ENCODE data around the gene ANKRD44.
"Not testable (repeated sequence)": the region's sequence is repeated elsewhere in the genome, so short reads cannot be mapped to it uniquely, and the experiment has no call there.

The ANKRD44 gene

DNA sequence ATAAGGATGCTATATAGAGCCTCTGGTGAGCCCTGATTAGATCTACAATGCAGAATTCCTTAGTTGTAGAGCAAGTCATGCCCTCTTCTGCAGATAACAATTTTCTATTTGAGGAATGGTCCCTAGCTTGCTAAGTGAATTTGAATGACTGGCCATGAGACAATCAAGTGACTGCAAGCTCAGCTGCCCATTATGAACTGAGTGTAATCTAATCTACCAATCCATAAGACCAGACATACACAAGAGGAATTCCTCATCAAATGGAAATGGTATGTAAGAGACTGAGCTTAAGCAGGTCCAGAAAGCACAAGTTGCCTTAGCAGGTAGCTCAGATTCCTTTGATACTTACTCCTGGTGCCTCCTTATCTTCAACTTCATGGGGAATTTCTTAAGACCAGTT lies 4.8 kb upstream of the ANKRD44 start:
- DNase-seq = no peak

- no peak for DNase-seq
Measured at GRCh38 chr2:197312186-197312585, 1.6 kb upstream of the ANKRD44 start.

- no peak for DNase-seq
Measured at GRCh38 chr2:197311421-197312033, 947 bp upstream of the ANKRD44 start.

DNA sequence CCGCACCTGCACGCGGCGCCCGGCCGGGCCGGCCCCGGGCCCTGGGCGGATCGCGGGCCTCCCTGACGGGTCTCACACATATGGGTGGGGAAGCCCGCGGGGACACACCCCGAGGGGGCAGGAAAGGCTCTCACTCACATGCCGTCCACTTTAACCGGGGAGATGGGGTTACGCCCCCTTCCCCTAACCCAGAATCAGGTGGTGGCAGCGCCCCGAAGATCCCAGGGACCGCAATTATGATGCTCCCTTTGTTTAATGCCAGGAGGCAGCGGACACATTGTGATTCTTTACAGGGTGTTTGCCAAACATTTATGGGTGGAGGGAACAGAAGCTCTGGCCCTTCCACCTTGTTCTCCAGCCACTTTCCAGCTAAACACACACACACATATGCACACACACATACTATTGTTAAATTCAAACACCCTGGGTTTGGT lies 424 bp upstream of the ANKRD44 start:
- DNase-seq = no peak

DNA sequence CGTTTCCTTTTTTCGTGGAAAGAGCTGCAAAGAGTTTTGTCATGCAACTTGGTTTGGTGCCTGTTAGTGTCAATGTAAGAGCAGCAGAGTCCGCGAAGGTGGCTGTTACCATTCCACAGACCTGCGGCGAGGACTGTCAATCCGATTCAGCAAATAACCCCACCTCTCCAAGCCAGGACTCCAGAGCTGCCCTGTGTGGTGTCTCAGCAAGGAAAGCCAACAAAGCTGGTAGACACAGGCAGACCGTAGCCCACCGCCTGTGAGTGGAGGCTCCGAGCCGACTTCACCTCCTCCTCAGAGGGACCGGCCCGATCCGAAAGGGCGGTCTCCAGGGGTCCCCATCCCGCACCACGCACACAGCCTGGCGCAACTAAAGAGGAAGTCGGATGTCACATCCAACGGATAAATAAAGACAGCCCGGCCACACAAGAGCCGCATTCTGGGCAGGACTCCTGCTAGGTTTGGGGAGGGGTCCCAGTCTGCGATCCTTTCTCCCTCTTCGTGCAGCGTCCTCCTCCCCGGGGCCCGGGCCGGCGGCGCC lies 819 bp downstream of the ANKRD44 start:
- DNase-seq = no peak

DNA sequence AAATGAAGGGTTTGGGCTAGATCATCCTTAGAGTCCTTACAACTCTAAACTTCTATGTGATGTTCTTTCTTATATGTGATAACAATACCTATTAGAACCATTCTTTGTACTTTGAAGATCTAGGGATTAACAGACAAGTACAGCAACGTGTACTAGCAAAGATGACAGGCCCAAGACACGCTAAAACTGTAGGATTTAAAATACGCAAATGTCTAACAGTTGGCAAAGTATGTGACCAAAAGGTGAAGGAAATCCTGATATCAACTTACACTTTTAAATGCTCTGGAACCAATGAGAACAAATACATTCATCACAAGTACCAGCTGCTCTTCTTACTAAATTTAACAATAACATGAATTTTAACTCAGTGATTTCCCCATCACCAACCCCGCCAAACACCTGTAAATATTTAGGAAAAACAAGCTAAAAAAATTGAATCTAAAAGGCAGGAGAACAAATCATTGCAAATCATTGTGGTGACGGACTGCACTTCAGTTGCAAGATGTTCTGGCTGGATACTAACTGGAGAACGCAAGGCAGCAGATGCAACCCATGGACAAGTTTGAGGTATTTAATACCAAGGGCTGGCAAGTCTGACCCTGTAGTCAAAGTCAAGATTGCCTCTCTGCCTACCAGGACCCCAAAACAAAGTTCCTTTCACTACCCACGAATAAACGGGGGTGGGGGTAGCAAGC lies 1.4 kb downstream of the ANKRD44 start:
- DNase-seq = no peak

GRCh38 chr2:197308585-197308984 lies 2.0 kb downstream of the ANKRD44 start:
- no peak for DNase-seq

GRCh38 chr2:197307933-197308521 lies 2.6 kb downstream of the ANKRD44 start:
- no peak for DNase-seq

DNA sequence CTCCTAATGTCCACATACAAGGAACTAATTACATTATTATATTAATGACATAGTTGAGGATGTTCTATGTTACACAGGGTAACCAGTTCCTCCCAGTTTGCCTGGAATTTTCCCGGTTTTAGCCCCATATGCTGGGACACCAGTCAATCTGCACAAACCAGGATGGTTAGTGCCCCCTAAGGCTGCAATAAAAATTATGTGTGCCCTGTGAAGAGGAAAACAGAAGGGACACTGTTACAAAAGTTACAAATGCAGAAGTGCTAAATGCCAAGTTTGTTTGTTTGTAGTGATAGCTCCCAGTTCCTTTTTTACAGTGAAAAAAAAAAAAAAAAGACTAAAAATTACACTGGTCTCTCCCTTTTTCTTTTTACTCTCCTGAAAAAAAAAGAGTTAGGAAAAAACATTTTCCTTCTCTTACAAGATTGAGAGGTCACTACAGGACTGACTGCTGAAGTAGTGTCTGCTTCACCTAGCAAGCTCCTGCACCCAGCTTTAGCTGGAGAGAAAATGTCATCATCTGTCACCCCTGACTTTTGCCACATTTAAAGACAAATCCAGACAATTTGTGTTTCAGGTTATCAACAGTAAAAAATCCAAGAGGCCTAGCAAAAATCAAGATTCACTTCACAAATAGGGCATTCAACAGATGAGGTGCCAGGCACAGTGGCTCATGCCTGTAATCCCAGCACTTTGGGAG lies 3.2 kb downstream of the ANKRD44 start:
- DNase-seq = no peak

DNA sequence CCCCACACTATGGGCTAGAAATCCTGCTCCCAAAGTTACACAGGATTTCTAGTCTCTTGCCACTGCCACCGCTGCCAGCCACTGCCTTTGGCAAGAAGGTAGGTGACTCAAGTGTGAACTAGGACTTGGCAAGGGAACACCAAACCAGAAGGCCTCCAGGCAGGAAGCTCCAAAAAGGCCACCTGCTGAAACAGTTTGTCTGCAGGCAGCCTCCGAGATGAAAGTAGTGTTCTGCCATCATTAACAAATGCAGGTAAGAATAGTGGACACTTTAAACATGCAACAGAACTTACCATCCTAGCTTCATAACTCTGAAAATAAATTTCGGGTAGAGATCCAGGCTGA lies 3.9 kb downstream of the ANKRD44 start:
- DNase-seq = no peak

DNA sequence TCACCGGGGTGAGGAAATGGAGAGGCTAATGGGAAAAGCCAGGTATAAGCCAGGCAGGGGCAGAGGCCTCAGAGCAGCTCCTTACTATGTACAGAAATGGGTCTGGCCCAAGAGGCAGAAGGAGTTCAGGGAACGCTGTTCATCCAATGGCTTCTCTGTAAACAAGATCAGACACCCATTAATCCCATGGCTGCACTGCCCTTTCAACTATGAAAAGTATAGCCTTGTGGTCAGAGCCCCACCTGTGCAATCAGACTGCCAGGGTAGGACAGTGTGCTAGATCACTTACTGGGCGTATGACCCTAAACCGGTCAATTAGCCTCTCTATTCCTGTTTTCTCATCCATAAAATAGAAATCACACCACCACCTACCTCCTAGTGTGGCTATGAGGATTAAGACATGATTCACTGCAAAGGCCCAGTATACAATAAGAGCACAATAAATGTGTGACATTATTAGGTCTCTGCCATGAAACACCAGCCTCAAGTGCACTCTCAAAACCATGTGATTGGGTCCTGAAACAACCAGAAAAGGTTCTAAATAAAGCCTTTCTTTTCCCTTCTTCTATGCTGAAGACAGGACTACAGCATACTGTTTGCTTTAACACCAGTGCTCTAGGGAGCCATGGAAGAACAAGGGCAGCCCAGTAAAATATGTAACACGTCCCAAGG lies 4.4 kb downstream of the ANKRD44 start:
- no peak for DNase-seq

DNA sequence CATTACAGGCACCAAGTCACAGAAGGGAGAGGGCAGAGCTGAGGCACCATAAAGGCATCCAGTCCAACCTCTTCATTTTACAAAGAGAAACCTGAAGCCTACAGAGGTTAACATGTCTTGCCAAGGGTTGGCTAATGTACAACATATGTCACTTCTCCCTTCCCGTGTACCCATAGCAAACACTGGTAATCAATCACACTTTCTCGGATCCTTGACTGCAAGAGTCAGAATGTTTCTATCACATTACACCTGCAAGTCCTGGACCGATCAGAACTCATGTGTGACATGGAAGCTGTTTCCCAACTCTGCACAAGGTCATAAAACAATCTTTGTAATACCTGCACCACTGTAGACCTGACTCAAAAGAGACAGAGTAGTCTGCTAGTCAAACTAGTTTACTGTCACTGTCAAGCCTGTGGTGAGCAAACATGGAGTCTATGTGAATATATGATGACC lies 6.0 kb downstream of the ANKRD44 start:
- no peak for DNase-seq

DNA sequence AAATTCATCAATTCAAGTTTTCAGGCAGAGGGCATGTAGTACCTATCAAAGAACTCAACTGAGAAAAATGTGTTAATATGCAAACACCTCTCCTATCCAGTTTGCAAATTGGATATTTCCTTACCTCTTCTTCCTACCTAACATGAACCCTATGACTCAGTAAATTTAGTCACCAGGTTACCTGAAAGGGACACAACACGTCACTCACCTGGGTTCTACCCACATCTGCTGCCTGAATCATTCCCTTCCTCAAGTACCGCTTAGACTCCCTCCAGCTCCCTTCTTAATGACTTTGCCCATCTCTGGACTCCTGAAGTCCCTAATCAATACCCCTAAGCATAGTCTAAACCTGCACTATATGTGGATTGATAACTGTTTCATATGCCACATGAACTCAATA lies 10.4 kb downstream of the ANKRD44 start:
- DNase-seq = no peak

GRCh38 chr2:197298609-197299008 lies 12.0 kb downstream of the ANKRD44 start:
- no peak for DNase-seq

DNA sequence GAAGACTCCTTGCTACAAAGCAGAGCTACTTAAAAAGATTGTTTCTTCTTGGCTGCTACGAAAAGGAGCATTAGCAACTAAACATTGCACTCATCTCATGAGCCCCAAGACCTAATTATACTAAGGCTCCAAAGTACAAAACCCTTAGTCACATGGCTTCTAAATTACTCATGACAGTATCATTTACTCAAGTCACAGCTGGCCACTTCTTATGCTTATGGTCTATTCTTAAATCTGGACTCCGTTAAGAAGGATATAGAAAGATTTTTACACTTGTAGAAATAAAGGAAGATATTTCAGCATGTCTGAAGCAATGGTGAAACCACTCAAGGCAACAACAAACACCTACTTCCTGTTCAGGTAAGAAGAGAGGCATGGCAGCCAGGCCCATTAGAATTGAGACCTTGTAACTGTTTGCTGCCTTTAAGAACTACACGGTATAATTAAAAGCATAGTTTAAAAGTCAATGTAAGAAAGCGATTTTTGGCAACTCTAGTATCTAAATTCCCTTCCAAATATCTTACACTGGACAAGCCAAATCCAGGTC lies 12.7 kb downstream of the ANKRD44 start:
- no peak for DNase-seq

DNA sequence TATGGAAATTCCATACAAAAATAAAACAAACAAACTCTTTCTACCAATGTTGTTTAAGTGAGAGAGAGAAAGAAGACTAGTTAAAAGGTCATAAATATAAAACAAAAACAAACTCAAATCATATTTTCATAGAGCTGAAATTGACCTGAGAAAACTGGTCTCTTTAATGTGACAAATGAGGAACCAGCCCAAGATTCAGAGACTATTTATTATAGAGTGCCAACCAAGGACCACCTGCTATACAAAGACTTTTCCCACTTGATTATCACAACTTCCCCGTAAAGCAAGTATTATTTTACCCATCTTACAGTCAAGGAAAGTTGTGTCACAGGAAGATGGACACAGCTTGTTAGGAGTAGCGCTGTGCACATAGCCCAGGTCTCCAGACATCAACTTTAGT lies 13.3 kb downstream of the ANKRD44 start:
- DNase-seq = no peak

- DNase-seq = no peak
Measured at GRCh38 chr2:197296835-197297234, 13.7 kb downstream of the ANKRD44 start.

- no peak for DNase-seq
Measured at GRCh38 chr2:197294260-197294659, 16.3 kb downstream of the ANKRD44 start.

GRCh38 chr2:197293252-197294007 lies 17.1 kb downstream of the ANKRD44 start:
- no peak for DNase-seq

GRCh38 chr2:197292619-197293018 lies 18.0 kb downstream of the ANKRD44 start:
- no peak for DNase-seq

DNA sequence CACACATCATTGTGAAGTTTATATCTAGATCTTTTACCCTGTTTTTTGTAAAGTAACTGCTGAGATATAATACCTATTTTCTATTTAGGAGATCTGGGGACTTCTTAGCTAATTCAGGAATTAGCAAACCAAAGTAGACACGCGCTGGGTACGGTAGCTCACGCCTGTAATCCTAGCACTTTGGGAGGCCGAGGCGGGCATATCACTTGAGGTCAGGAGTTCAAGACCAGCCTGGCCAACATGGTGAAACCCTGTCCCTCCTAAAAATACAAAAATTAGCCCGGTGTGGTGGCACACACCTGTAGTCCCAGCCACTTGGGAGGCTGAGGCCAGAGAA lies 23.0 kb downstream of the ANKRD44 start:
- not testable (repeated sequence) for DNase-seq

Data from amniotic stem cell (primary cell).